A549 treated with RU486 at 1 μM for 4 hours (cell line): Measurements from ENCODE around the gene CD40. TPM values are rescaled to one million over a fixed set of nuclear protein-coding genes. Genes with fewer than 3 reads are reported as not detected.

Source experiments
- total RNA-seq: library from RNA; stranded (reverse); fragments of 200-300 nt; extraction: Qiagen RNA extraction; gene quantifications from 5 replicates; pipeline ENCODE4 v1.2.3, GENCODE V29; 2022; ENCODE audit warnings: low read depth

Gene CD40
- 3.4 to 5.4 TPM (median 4.3 TPM) in 5 replicates for total RNA-seq

DNA sequence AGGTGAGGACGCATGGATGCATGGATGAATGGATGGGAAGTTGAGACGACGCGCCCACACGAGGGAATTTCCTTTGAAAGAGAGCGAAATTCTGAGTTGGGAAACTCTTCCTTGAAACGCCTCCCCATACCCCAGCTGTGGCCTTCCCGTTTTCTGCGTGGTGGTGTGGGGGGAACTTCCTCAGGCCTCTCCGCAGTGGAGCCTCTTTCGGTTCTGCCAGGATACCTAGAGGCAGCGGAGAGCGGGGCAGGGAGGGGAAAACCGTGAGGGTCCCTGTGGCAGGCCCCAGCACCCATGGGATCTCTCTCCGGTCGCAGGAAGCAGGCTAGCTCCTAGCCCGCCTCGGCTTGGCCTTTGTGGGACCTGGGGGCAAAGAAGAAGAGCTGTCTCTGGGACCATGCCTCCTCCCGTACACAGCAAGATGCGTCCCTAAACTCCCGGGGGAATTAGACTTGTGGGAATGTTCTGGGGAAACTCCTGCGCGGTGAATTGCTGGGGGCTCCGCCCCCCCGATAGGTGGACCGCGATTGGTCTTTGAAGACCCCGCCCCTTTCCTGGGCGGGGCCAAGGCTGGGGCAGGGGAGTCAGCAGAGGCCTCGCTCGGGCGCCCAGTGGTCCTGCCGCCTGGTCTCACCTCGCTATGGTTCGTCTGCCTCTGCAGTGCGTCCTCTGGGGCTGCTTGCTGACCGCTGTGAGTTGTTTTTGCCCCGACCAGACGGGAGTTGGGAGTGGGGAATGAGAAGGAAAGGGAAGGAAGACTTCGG, at the start of gene CD40:
Gene CD40, plus strand, starts transcription at position 611 of the 764 bp plus-strand sequence. Its CDS starts 30 bp downstream, at position 641.

DNA sequence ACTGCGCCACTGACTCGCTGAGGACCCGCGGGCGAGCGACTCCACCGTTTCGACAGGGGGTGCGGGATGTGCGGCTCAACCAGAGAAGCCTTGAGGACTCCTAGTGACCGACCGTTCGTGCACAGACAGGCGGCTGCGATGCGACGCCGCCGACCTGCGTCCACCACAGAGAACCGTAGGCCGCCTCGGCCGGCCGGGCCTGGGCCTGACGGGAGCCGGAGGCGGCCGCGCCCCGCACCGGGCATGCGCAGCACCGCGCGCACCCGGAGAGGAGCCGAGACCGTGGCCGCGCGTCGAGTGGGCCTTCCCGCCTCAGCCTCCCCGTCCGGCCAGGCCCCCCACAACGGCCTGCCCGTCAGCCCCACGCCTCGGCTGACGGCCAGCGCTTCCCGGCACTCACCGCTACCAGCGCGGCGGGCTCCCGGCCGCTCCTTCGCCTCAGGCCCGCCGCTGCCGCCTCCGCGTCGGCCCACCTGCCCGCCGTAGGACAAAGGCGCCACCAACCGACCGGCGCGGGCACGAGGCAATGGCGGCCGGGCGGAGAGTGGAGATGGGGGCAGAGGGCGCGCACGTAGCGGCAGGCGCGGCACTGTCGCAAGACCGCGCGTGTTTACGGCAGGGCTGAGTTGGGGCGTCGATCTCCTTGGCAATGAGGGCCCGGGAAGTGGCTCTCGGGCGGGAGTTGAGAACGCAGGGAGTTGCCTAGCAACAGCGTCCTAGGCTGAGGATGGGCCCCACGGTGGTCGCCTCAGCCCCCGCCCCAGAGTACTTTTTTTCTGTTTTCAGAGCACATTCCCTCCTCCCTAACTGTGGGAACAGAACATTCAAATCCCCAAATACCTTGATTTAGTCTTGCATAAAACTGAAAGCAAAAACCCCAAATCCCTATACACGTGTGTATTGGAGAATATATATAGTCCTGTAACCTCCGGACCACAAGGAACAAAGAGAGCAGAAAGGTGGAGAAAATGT, 28.4 kb upstream of the CD40 start, which contains the start of gene NCOA5:
Gene NCOA5, minus strand, starts transcription at position 546 of the 972 bp plus-strand sequence. CDS start 10,538 bp downstream, outside the sequence.

Other genes starting within 250 kb of the CD40 start
- gene ZSWIM1, start 237.1 kb upstream of the CD40 start, total RNA-seq: 6.1 to 7.0 TPM (median 6.6 TPM) in 5 replicates
- 0.23 to 0.87 TPM (median 0.66 TPM) in 5 replicates for gene SPATA25, start 230.7 kb upstream of the CD40 start, total RNA-seq
- gene NEURL2, start 227.1 kb upstream of the CD40 start, total RNA-seq: 0.88 to 1.5 TPM (median 1.4 TPM) in 5 replicates
- 92.6 to 141 TPM (median 119 TPM) in 5 replicates for gene CTSA, start 227.0 kb upstream of the CD40 start, total RNA-seq
- gene PLTP, start 206.2 kb upstream of the CD40 start, total RNA-seq: 1.3 to 2.3 TPM (median 2.0 TPM) in 5 replicates
- 27.7 to 35.6 TPM (median 32.2 TPM) in 5 replicates for gene PCIF1, start 183.6 kb upstream of the CD40 start, total RNA-seq
- 6.6 to 10.0 TPM (median 9.5 TPM) in 5 replicates for gene ZNF335, start 146.1 kb upstream of the CD40 start, total RNA-seq
- 0.43 to 1.1 TPM (median 0.50 TPM) in 5 replicates for gene MMP9, start 109.4 kb upstream of the CD40 start, total RNA-seq
- 12.4 to 17.2 TPM (median 15.6 TPM) in 5 replicates for gene SLC12A5, start 89.1 kb upstream of the CD40 start, total RNA-seq
- gene NCOA5, start 28.4 kb upstream of the CD40 start, total RNA-seq: 20.4 to 25.6 TPM (median 22.5 TPM) in 5 replicates
- 0.06 TPM in 1 of 5 replicates, not detected in the others for gene CDH22, start 190.2 kb downstream of the CD40 start, total RNA-seq